ENCODE results near the gene VDR.

Gene VDR

DNA sequence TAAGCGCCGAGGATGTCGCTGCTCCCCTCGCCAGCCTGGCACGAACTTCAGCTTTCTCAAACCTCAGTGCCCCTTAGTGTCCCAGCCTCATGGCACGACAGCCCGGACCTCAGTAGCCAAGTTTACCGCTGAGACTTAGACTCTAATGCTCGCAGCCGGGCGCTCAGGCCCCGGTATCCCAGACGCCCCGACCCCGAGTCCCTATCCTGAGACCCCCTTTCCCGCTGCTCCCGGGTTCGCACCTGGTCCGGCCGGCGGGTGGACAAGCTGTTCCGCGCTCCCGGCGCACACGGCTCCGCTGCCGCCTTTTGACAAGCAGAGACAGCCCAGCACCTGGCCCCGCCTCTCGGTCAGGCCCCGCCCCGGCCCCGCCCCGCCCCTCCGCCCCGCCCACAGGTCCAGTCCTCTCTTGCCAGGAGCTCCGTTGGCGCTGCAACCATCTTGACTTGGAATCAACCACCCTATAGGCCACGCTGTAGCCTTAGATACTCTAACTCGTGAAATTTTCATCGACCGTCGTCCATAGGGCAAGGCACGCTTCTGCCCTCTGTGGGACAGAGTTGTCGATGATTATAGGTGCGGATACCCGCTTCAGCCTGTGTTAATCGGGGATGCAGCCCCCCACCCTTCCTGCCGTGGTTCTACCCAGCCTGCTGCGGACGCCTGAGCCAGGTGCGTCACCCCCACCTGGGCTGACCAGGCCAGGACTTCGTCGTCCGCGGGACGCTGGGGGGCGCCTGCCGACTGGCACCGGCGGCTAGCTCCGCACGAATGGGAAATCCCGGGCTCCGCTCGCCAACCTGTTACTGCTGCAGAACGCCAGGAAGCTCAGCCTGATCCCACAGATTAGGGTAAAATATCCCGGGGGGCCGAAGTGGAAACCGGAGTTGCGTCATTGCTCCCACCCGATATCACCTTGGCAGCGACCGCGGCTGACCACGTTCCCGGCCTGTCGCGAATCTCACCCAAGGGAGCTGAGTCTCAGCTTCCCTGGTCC is at the start of gene VDR:
Gene VDR (minus strand): TSS at position 282 of the 997 bp plus-strand sequence. CDS start 25,881 bp downstream, outside the sequence.
- DNase-seq (ENCODE audit: low read depth in 2 of 2): peak; percentile 53 to 61

GRCh38 chr12:47954058-47954457 is 49.3 kb upstream of the VDR start:
- DNase-seq (ENCODE audit: low read depth in 2 of 2): no peak

GRCh38 chr12:47950856-47951468 is 46.2 kb upstream of the VDR start:
- DNase-seq (ENCODE audit: low read depth in 2 of 2): no peak

GRCh38 chr12:47949441-47950341 is 44.9 kb upstream of the VDR start:
- peak; percentile 29 to 56 for DNase-seq (ENCODE audit: low read depth in 2 of 2)

DNA sequence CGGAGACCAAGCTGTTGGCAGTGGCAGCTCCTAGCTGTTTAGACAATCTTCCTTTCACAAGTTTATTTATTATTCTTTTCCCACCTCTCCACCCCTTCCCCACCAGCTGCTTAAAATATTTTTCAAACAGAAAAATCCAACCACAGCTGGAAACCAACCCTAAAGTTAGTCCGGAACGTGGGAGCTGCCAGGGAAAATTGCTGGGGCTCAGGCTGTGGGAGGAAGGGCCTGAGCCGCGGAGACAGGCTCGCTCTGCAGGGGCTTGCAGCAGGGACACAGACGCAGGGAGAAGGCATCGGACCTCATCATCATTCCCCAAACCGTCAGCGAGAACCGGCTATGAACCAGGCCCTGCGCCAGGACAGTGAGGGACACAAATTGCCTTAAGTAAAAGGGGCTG is 42.5 kb upstream of the VDR start:
- DNase-seq (ENCODE audit: low read depth in 2 of 2): no peak

DNA sequence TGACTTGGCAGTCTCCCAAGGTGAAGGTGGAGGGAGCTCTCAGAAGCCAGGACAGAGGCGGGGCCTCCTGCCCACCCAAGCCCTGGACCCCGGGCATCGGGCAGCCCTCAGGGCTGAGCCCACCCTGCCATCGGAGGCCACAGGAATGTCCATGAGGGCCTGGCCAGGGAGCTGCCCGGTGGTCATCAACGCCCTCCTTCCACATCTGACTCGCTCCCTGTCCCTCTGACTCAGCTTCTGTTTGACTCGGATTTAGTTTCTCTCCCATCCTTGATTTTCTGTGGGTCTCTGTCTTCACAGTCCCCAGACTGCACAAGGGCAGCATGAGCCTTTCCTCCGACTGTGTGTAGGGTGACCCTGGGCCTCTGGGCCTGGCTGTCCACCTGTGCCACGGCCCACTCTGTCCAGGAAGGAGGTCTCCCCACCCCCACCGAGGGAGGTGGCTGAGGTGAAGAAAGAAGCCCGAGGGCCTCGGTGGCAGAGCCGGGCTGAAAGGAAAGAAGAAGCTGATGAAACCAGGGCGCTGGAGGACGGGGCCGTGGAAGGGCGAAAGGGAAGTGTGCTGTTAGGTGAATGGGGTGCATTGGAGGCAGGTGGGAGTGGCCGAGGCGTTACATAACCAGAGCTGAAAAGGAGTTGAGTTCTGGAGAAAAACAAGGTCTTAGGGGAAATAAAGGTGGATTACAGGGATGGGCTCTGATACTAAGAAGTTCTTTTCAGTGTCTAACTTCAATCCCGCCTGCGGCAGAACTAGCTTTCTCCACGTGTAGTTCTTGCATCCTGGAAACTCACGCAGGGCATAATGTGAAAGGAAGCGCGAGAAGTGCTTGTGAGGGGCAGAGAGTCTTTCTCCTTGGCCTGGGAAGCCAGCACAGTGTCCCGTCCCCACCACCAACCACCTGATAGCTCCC is 41.9 kb upstream of the VDR start:
- DNase-seq (ENCODE audit: low read depth in 2 of 2): no peak

GRCh38 chr12:47945341-47945728 is 40.5 kb upstream of the VDR start:
- no peak for DNase-seq (ENCODE audit: low read depth in 2 of 2)

DNA sequence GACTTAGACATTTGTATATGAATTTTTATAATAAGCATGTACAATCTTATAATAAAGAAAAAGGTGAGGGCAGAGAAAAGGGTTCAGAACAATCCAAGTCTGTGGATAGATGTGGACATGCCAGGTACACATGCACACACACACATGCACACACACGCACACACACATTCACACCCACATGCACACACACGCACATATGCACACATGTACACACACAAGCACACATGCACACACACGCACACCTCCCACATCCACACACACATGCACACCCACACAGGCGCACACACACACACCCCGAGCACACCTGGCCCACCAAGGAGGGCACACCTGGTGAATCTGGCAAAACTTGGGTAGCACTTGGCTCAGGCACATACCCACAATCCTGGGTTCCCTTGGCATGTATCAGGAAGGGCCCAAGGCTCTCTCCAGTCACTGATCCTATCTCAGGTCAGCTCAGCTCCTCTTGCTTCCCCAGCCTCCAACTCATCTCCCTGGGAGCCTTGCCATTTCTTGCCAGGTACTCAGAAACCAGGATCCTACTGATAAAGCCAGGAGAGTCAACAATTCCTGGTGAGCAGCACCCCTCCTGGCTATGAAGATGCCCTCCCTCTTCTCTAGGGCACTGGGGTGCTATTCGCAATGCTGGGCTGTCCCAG is 40.0 kb upstream of the VDR start:
- no peak for DNase-seq (ENCODE audit: low read depth in 2 of 2)

DNA sequence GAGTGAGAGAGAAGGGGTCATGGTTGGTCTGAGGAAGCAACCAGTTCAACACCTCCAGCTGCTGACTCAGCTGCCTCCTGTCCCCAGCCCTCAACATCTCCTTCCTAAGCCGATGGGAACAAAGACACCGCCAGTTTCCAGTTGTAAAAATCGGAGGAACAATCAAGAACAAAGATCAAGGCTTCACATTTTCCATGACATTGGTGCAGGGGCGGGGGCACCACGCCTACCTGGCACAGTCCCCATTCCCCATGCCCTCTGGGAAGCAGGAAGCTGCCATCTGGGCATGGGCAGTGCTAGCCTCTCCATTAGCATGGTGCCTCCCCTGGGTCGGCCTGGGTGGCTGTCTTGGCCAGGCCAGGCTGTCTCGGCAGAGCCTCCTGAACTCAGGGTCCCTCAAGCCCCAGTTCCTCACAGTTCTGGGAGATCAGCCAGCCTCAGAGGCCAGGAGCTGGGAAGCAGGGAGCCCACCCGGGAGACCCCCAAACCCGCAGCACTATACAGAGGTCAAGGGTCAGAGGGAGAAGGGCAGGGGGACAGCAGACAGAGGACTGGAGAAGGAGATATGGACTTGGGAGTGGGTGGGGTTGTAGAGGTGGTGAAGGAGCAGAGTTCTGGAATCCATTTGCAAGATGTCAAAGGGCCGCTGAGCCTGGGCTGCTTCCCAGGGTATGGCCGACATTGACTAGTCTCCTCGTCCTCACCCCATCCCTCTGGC is 39.0 kb upstream of the VDR start:
- DNase-seq (ENCODE audit: low read depth in 2 of 2): no peak

DNA sequence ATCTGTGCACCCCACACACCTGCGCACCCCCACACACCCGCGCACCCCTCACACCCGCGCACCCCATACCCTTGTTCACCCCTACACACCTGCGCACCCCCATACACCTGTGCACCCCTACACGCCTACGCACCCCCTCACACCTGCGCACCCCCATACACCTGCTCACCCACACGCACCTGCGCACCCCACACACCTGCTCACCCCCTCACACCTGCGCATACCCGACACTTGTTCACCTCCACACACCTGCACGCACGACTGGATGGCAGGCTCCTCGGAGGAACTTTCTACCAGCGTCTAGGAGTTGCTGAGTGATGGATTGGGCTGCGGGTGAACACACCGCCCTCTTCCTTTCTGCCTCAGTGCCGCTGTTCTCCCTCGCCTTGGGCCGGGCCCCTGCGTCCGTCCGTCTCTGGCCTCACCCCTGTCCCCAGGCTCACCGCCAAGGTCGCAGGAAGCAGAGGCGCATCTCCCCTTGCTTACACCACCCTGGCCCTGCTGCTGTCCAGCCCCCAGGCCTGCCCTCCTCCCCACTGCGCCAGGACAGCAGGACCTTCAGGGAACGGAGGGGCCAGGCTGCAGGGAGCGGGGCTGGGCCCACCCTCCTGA is 37.9 kb upstream of the VDR start:
- no peak for DNase-seq (ENCODE audit: low read depth in 2 of 2)

DNA sequence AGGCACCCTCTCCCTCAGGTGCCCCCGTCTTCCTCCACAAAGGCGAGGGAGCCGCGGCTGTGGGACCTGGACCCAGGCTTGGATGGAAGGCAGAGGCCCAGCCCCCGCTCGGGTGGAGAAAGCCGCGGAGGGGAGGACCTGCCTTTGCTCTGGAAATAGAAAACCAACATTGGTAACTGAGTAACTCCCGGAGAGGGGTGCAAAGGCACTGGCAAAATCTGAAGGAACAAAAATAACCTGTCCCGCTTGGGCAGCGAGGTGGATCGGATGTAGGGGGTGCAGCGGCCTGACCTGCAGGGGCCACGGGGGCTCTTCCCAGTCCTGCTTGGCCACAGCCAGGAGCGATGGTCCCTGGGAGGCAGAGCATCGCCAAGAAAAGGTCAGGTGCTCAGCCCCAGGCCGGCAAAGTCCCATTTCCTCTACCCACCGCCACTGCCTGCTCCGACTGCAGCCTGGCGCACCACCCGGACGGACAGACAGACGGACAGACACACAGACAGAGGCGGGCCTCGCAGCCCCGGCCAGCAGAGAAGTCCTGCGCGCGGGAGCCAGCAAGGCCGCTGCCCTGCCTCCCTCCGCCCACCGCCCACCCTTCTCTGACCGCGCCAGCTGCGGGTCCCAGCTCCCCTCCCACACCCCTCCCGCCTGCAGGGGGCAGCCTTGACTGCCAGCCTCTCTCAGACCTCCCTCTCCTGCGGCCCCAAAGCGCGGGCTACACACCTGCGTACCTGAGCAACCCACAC is 37.2 kb upstream of the VDR start:
- DNase-seq (ENCODE audit: low read depth in 2 of 2): peak in 1 of 2 donors; percentile 28

- DNase-seq (ENCODE audit: low read depth in 2 of 2): no peak
Measured at GRCh38 chr12:47941475-47941780, 36.6 kb upstream of the VDR start.

DNA sequence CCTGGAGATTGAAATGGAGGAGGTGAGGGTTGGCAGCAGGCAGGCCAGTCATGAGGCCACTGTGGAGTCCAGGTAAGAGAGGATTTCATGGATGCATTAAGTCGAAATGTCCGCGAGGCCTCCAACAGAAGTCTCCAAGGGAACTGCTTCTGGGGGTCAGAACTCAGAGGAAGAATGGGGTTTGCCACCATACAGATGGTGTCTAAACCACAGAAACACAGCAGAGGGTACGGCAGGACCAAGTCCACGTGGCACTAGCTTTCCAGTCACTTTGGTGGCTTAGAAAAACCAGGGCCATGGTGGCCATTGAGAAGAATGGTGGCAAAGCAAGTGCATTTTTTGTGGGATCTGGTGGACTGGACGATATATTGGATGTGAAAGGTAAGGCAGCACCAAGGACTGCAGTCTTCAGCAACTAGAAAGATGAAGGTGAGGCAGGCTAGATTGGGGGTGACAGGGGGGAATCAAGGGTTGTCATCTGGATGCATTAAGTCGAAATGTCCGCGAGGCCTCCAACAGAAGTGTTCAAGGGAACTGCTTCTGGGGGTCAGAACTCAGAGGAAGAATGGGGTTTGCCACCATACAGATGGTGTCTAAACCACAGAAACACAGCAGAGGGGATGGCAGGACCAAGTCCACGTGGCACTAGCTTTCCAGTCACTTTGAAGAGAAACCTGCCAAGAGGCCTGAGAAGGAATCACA is 36.1 kb upstream of the VDR start:
- no peak for DNase-seq (ENCODE audit: low read depth in 2 of 2)

DNA sequence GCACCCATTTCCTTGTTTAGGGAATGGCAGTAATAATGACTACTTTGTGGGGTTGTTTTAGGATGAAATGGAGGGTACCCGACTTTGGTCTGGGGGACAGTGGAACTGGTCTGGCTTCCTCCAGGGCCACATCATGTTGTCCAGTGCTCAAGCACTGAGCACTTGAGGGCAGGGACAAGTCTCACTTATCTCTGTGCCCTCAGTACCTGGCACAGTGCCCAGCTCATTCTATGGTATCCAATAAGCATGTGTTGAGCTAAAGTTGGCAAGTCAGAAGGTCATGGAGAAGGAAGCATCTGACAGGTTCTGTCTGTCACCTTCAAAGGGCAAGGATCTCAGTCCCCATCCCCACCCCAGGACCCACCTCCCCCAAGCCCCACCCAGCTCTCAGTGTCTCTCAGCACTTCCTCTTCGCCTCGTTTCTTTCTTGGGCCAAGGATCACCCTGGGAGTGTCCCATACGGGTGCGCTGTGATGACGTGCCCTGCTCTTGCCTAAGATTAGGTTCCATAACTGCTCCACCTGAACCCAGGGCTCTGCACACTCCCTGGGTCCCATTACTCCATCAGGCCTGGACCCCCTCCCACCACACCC is 34.3 kb upstream of the VDR start:
- no peak for DNase-seq (ENCODE audit: low read depth in 2 of 2)

- no peak for DNase-seq (ENCODE audit: low read depth in 2 of 2)
Measured at GRCh38 chr12:47938594-47938993, 33.8 kb upstream of the VDR start.

GRCh38 chr12:47938093-47938492 is 33.3 kb upstream of the VDR start:
- DNase-seq (ENCODE audit: low read depth in 2 of 2): no peak

DNA sequence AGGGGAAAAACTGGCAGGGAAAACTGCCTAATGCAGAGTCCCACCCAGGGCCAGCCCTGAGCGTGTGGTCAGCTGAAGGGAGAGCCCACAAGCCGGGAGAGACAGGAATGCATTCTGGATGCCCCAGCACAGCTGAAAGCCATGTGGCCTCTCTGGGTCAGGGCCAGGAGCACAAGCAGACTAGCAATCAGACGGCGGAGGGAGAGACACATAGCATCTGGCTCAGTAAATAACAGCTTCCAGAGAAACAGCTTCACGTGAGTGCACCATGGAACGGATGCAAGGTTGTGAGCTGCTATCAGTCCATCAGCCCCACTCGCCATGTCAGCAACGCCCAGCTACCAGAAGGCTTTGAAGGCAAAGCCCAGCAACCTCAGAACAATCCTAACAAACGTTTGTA is 30.4 kb upstream of the VDR start:
- DNase-seq (ENCODE audit: low read depth in 2 of 2): no peak

DNA sequence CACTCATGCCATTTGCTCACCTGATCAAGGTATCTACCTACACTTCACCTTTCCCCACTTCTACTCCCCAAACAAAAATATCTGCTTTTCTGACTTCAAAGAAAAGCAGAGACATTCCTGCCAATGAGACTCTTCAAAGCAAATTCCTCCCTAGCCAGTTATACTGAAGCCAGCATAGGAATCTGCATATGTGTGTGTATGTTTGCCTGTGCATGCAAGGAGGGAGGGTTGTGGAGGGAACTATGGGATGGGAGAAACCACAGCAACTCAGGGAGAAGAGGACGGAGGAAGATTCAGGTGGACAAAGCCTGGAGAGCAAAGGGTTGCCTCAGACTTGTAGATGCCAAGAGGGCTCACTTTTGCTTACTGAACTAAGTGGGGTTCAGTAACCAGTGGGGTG is 26.4 kb upstream of the VDR start:
- no peak for DNase-seq (ENCODE audit: low read depth in 2 of 2)
